ENCODE data around the gene PLEKHA5.
A peak's percentile ranks its signal among the peaks of the same experiment; 100 is the strongest.

Gene PLEKHA5

GRCh38 chr12:19285793-19286448 is 156.4 kb downstream of the PLEKHA5 start:
- TF ChIP-seq CTCF (conservative IDR thresholded peaks at IDR 0.05; ENCODE audit: low read length) = no peak
- no peak overlapping the region for H3K4me3 ChIP-seq (ENCODE audit: low read length)
- no peak for DNase-seq (ENCODE audit: low read depth)

- DNase-seq (ENCODE audit: low read depth) = peak; percentile 10
- no peak overlapping the region for H3K4me3 ChIP-seq (ENCODE audit: low read length)
- TF ChIP-seq CTCF (conservative IDR thresholded peaks at IDR 0.05; ENCODE audit: low read length) = no peak
Measured at GRCh38 chr12:19287302-19287701, 157.8 kb downstream of the PLEKHA5 start.

GRCh38 chr12:19288161-19288560 is 158.6 kb downstream of the PLEKHA5 start:
- TF ChIP-seq CTCF (conservative IDR thresholded peaks at IDR 0.05; ENCODE audit: low read length) = no peak
- no peak for DNase-seq (ENCODE audit: low read depth)
- no peak overlapping the region for H3K4me3 ChIP-seq (ENCODE audit: low read length)

DNA sequence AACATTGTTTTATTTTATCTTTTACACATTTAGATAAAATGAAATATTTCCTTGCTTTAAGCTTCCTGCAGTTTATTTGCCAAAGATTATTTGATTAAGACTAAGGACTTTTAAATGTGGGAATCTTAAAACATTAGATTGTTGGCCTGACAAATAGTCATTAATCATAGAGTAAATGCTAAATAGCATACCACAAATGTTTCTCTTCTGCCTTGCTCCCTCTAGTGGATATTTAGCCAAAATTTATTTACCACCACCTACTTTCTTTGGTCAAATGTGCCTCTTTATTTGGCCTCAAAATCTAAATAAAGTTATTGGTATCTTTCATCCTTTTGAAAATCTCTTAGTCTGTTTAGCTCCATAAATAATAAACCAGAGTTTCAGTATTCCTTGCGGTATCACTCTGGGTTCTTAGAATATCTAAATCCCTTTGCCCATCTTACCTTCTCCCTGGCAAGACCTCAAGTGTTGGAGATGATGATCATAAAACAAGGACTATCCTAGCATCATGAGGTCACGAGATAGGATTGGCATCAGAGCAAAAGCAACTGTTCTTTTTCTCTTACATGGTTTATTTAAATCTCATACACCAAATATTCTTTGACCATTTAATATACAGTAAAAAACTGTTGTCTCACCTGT is 159.2 kb downstream of the PLEKHA5 start:
- no peak overlapping the region for H3K4me3 ChIP-seq (ENCODE audit: low read length)
- peak; percentile 51 for DNase-seq (ENCODE audit: low read depth)
- peak; percentile 75 for TF ChIP-seq CTCF (conservative IDR thresholded peaks at IDR 0.05; ENCODE audit: low read length)

DNA sequence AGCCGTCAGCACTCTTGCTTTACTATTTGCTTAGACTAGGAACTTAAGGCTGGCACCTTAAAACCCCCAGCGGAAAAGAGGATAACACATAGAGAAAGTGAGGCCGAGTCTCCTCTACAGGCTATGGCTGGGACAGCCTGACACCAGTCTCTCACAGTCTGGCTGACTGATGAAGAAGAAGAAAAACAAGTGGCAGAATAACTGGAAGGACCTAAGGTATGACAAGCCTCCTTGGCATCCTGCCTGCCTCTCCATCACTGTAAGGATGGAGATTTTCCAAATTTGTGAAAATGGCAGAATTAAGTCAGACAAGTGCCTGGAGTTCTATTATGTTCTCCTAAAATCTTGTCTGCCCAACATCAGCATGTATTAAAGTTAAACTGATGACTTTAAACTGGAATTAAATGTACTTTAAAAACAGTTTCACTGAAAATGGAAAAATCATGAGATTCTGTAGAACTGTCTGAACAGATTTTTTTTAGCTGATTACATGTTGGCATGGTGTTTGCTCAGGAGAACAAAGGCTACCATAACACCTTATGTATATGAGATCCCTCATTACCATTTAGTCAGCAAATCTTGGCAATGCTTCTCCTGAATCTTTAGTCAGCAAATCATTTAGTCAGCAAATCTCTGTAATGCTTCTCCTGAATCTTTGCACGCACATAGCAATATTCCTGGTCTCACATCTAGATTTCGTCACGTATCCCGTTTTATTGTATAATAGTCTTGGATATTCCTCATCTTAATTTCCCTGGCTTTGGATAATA is 169.5 kb downstream of the PLEKHA5 start:
- no peak for TF ChIP-seq CTCF (conservative IDR thresholded peaks at IDR 0.05; ENCODE audit: low read length)
- no peak overlapping the region for H3K4me3 ChIP-seq (ENCODE audit: low read length)

DNA sequence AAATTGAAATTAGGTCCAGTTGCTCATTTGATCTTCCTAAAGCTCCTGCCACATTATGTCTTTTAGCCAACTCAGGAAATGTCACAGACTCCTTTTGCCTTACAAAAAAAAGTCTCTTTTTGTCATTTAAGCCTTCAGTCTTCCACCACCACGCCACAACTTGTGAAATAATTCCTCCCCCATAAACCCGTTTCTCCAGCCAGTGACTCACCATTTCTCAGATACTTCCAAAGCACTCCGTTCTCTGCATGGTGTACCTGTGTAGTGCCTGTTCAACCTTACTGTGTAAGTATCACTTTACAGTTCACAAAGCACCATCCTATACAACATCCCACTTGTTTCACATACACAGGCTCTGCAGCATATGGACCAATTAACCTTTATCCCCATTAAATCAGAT is 170.2 kb downstream of the PLEKHA5 start:
- no peak for DNase-seq (ENCODE audit: low read depth)
- TF ChIP-seq CTCF (conservative IDR thresholded peaks at IDR 0.05; ENCODE audit: low read length) = no peak
- no peak overlapping the region for H3K4me3 ChIP-seq (ENCODE audit: low read length)

More for the DNA sequence above, 169.5 kb downstream of the PLEKHA5 start:
- no peak for DNase-seq (ENCODE audit: low read depth)

Measured in AG10803 (cell line).